ENCODE measurements around the gene DCDC2C. TPM values are rescaled to one million over a fixed set of nuclear protein-coding genes. Genes with fewer than 3 reads are reported as not detected.

Gene DCDC2C
- total RNA-seq, 4 donors from 2014 or later: not detected

GRCh38 chr2:3759331-3759730 is 56.0 kb downstream of the DCDC2C start:
- Histone ChIP-seq H3K27ac (no peak overlapping the region), H3K36me3 (no peaks in the 10 kb centered on the region), H3K9me3 (no peaks in the 10 kb centered on the region), H3K4me3 (no peak overlapping the region), H3K27me3 (no peaks in the 10 kb centered on the region), H3K4me1 (no peaks in the 10 kb centered on the region)
- TF ChIP-seq CTCF (IDR thresholded peaks at IDR 0.05) (no peak), POLR2A (IDR thresholded peaks at IDR 0.05) (no peak)
- intact Hi-C loops (cut with DNase I; ENCODE audit: low total_unique reads): no loop called here
- no peak for DNase-seq

- no peaks in the 10 kb centered on the region for H3K36me3 ChIP-seq
- H3K27me3 ChIP-seq: no peaks in the 10 kb centered on the region
- no peaks in the 10 kb centered on the region for H3K9me3 ChIP-seq
- TF ChIP-seq POLR2A (IDR thresholded peaks at IDR 0.05): no peak
- TF ChIP-seq CTCF (IDR thresholded peaks at IDR 0.05): no peak
- intact Hi-C loops (cut with DNase I; ENCODE audit: low total_unique reads): no loop called here
- H3K27ac ChIP-seq: no peak overlapping the region
- no peaks in the 10 kb centered on the region for H3K4me1 ChIP-seq
- DNase-seq: no peak
- H3K4me3 ChIP-seq: no peak overlapping the region
These were observed 56.4 kb downstream of the DCDC2C start for GRCh38 chr2:3759761-3760160.

GRCh38 chr2:3761272-3761671 is 57.9 kb downstream of the DCDC2C start:
- Histone ChIP-seq H3K4me3 (no peak overlapping the region), H3K4me1 (no peaks in the 10 kb centered on the region), H3K9me3 (no peaks in the 10 kb centered on the region), H3K27ac (no peak overlapping the region), H3K36me3 (no peaks in the 10 kb centered on the region), H3K27me3 (no peaks in the 10 kb centered on the region)
- intact Hi-C loops (cut with DNase I; ENCODE audit: low total_unique reads): no loop called here
- no peak for TF ChIP-seq CTCF (IDR thresholded peaks at IDR 0.05)
- DNase-seq: no peak

- Histone ChIP-seq H3K4me3 (no peak overlapping the region), H3K27ac (no peak overlapping the region), H3K9me3 (no peaks in the 10 kb centered on the region), H3K27me3 (no peaks in the 10 kb centered on the region), H3K36me3 (no peaks in the 10 kb centered on the region), H3K4me1 (no peaks in the 10 kb centered on the region)
- no peak for DNase-seq
- intact Hi-C loops (cut with DNase I; ENCODE audit: low total_unique reads): no loop called here
- TF ChIP-seq POLR2A (IDR thresholded peaks at IDR 0.05): no peak
- TF ChIP-seq CTCF (IDR thresholded peaks at IDR 0.05): no peak
These were observed 59.5 kb downstream of the DCDC2C start for GRCh38 chr2:3762771-3763447.

GRCh38 chr2:3766824-3767223 is 63.4 kb downstream of the DCDC2C start:
- Histone ChIP-seq H3K9me3 (no peaks in the 10 kb centered on the region), H3K27me3 (no peaks in the 10 kb centered on the region), H3K27ac (no peak overlapping the region), H3K36me3 (no peaks in the 10 kb centered on the region), H3K4me3 (no peak overlapping the region), H3K4me1 (no peaks in the 10 kb centered on the region)
- intact Hi-C loops (cut with DNase I; ENCODE audit: low total_unique reads): no loop called here
- DNase-seq: no peak
- TF ChIP-seq POLR2A (IDR thresholded peaks at IDR 0.05) (no peak), CTCF (IDR thresholded peaks at IDR 0.05) (no peak)

Measured in uterus (tissue), 4 donors.